Fibroblast of lung (primary cell): ENCODE measurements around the gene WDR90.

ENCODE experiments used
- CTCF ChIP-seq, 2 donors: IDR thresholded peaks in 1 of 2; conservative IDR thresholded peaks in 1 of 2; 1 replicate in 1 of 2; 2 replicates in 1 of 2; pipeline ENCODE4 v1.5.1; 2011 to 2012; ENCODE audit warnings: low read length in 2 of 2, control low read depth in 1 of 2, inconsistent platforms in 1 of 2, low read depth in 1 of 2, mild to moderate bottlenecking in 1 of 2
- EZH2 ChIP-seq: IDR thresholded peaks from 2 replicates; pipeline ENCODE4 v1.5.1; 2012; ENCODE audit warnings: low read length, control low read depth, mild to moderate bottlenecking; ENCODE audit errors: missing control alignments

- TF ChIP-seq CTCF (conservative IDR thresholded peaks at IDR 0.05 in 1 of 2, IDR thresholded peaks at IDR 0.05 in 1 of 2; ENCODE audit: low read depth in 1 of 2, low read length in 2 of 2), result no peak
- no peak for TF ChIP-seq EZH2
Measured at GRCh38 chr16:661184-661821, 12.1 kb downstream of the WDR90 start.
